RWPE2 (cell line): Measurements from ENCODE around the gene SRBD1.

Experiments used
- ATAC-seq: fragments of 200-7000 bp; cut with Tn5 transposase; 3 replicates; pipeline ENCODE4 v1.9.1; 2021; ENCODE audit warnings: low read depth
- DNase-seq: peaks from one replicate; pipeline ENCODE4 v3.0.0-alpha.2; 2020; ENCODE audit warnings: low spot score
- H3K27ac ChIP-seq: fragments of 450-650 bp; 2 replicates; pipeline ENCODE4 v1.5.1; 2017; ENCODE audit warnings: mild to moderate bottlenecking; ENCODE audit not compliant: poor library complexity, severe bottlenecking
- H3K27me3 ChIP-seq: fragments of 250-450 bp; sonication (Bioruptor Pico); 2 replicates; pipeline ENCODE4 v1.5.1; 2021; ENCODE audit warnings: mild to moderate bottlenecking, moderate library complexity; ENCODE audit not compliant: insufficient read depth, poor library complexity, severe bottlenecking
- H3K36me3 ChIP-seq: fragments of 250-450 bp; sonication (Bioruptor Pico); 2 replicates; pipeline ENCODE4 v1.5.1; 2020; ENCODE audit warnings: low read depth, mild to moderate bottlenecking, moderate library complexity
- H3K4me1 ChIP-seq: fragments of 250-450 bp; sonication (Bioruptor Pico); 2 replicates; pipeline ENCODE4 v1.5.1; 2021; ENCODE audit warnings: mild to moderate bottlenecking, moderate library complexity; ENCODE audit not compliant: insufficient read depth, poor library complexity, severe bottlenecking
- H3K4me3 ChIP-seq: fragments of 250-450 bp; sonication (Bioruptor Pico); 2 replicates; pipeline ENCODE4 v1.5.1; 2021; ENCODE audit warnings: mild to moderate bottlenecking, moderate library complexity; ENCODE audit not compliant: severe bottlenecking
- H3K9me3 ChIP-seq: fragments of 250-450 bp; sonication (Bioruptor Pico); 2 replicates; pipeline ENCODE4 v1.5.1; 2021; ENCODE audit warnings: mild to moderate bottlenecking, moderate library complexity; ENCODE audit not compliant: severe bottlenecking
- TF ChIP-seq, protein P1 (sequence below): fragments of 450-650 bp; IDR thresholded peaks from one replicate; pipeline ENCODE4 v1.5.1; 2017; ENCODE audit warnings: mild to moderate bottlenecking, moderate library complexity; ENCODE audit not compliant: poor library complexity, severe bottlenecking

SRBD1 gene

DNA sequence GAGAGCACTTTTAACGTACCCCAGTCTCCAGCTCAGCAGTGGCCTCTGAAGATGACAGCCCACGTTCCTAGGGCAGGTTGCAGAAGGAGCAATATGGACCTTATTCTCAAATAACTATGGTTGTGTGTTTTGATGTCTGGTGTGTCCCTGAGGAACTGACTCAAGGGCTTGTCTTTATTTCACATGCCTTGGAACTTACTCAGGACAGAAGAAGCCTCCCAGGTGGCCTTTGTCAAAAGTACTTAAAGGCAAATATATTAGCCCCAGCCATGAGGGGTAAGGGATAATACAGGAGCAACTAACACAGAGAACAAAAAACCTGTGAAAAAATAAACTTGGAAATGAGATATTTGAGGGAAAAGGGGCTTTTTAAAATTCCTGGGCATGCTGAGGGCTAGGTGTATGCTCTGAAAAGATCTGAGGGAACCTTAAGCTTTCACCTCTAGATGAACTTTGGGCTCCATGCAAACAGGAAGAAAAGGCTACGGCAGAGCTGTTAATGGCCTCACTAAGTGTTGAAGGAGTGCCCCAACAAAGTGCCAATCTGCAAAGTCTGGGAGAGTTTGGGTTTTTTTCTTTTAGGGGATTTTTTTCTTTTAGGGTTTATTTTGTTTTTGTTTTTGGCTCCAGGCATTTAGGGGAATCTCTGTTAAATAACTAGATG lies 40.3 kb downstream of the SRBD1 start:
- Histone ChIP-seq H3K27ac (peak overlapping the region; percentile 91), H3K4me1 (peaks cover 28% of the 10 kb centered on the region), H3K36me3 (peaks cover 36% of the 10 kb centered on the region), H3K4me3 (no peak overlapping the region), H3K9me3 (no peaks in the 10 kb centered on the region), H3K27me3 (no peaks in the 10 kb centered on the region)
- ATAC-seq, result peak; percentile 40; the same call in 2 of the 3 replicates
- TF ChIP-seq, protein P1, sequence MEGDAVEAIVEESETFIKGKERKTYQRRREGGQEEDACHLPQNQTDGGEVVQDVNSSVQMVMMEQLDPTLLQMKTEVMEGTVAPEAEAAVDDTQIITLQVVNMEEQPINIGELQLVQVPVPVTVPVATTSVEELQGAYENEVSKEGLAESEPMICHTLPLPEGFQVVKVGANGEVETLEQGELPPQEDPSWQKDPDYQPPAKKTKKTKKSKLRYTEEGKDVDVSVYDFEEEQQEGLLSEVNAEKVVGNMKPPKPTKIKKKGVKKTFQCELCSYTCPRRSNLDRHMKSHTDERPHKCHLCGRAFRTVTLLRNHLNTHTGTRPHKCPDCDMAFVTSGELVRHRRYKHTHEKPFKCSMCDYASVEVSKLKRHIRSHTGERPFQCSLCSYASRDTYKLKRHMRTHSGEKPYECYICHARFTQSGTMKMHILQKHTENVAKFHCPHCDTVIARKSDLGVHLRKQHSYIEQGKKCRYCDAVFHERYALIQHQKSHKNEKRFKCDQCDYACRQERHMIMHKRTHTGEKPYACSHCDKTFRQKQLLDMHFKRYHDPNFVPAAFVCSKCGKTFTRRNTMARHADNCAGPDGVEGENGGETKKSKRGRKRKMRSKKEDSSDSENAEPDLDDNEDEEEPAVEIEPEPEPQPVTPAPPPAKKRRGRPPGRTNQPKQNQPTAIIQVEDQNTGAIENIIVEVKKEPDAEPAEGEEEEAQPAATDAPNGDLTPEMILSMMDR, result no peak
- no peak for DNase-seq

DNA sequence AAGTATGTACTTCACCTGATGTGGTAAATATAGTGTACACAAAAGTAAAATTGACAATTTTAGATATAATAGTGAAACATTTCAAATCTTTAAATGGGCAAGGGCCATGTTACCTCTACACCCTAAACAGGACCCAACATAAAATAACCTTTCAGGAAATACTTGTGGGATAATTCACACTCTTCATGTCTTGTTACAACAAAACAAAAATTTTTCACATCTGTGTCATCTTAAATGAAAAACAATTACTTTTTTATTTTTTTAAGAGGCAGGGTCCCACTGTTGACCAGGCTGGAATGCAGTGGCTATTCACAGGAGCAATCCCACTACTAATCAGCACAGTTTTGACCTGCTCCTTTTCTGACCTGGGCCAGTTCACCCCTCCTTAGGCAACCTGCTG lies 42.1 kb downstream of the SRBD1 start:
- Histone ChIP-seq H3K4me3 (no peak overlapping the region), H3K9me3 (no peaks in the 10 kb centered on the region), H3K27me3 (no peaks in the 10 kb centered on the region), H3K27ac (peak overlapping the region; percentile 91), H3K36me3 (peaks cover 30% of the 10 kb centered on the region), H3K4me1 (peaks cover 28% of the 10 kb centered on the region)
- ATAC-seq, result peak; percentile 89
- no peak for DNase-seq
- TF ChIP-seq, protein P1, result no peak

- TF ChIP-seq, protein P1, result no peak
- peak overlapping the region; percentile 91 for H3K27ac ChIP-seq
- ATAC-seq, result no peak; the same call in 2 of the 3 replicates
Measured at GRCh38 chr2:45567974-45568789, 42.9 kb downstream of the SRBD1 start.

DNA sequence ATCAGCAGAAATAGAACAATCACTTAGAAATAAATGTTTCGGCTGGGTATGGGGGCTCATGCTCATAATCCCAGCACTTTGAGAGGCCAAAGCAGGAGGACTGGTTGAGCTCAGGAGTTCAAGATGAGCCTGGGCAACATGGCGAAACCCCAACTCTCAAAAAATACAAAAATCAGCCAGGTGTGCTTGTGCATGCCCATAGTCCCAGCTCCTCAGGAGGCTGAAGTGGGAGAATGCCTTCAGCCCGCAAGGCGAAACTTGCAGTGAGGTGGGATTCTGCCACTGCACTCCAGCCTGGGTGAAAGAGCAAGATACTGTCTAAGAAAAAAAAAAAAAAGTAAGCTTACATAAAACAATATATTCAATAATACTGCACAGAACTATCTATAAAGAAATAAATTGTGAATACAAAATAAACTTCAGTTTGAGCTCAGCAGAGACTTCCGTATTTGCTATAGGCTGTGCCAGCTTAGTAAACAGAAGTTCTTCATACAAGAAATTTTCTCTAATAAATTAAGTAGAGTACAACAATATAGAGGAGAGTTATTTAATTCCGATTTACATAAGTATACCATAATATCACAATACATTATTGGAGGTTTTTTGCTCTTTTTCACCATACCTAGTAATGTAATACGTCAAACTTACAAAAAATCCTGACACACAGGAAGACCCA lies 43.6 kb downstream of the SRBD1 start:
- Histone ChIP-seq H3K4me1 (peaks cover 28% of the 10 kb centered on the region), H3K27me3 (no peaks in the 10 kb centered on the region), H3K9me3 (no peaks in the 10 kb centered on the region), H3K36me3 (peaks cover 21% of the 10 kb centered on the region), H3K4me3 (no peak overlapping the region), H3K27ac (peak overlapping the region; percentile 91)
- no peak for DNase-seq
- TF ChIP-seq, protein P1, result no peak
- ATAC-seq, result no peak

More at GRCh38 chr2:45567974-45568789, 42.9 kb downstream of the SRBD1 start:
- no peak for DNase-seq
- no peaks in the 10 kb centered on the region for H3K9me3 ChIP-seq
- peaks cover 28% of the 10 kb centered on the region for H3K36me3 ChIP-seq
- peaks cover 28% of the 10 kb centered on the region for H3K4me1 ChIP-seq
- H3K27me3 ChIP-seq, result no peaks in the 10 kb centered on the region
- H3K4me3 ChIP-seq, result no peak overlapping the region
